Stimulated activated CD8-positive, alpha-beta memory T cell treated with anti-CD3 and anti-CD28 coated beads, Interleukin-12 subunit alpha, Interleukin-12 subunit beta, amount 100 ng/mL, for 24 hours (primary cell): Measurements from ENCODE around the gene ZKSCAN4.

ENCODE experiments used
- DNase-seq: peaks from one replicate; pipeline ENCODE4 v3.0.0-alpha.2; 2020; ENCODE audit errors: extremely low read depth

ZKSCAN4 gene

GRCh38 chr6:28252009-28252975 lies at the start of gene ZKSCAN4:
TSS of gene ZKSCAN4 (minus strand) at chr6:28252269. CDS start at chr6:28251980, 289 bp downstream.
- DNase-seq: peak; percentile 54

GRCh38 chr6:28296520-28297060 lies 44.5 kb upstream of the ZKSCAN4 start:
- DNase-seq: no peak

- no peak for DNase-seq
Observed at GRCh38 chr6:28295326-28295725, 43.3 kb upstream of the ZKSCAN4 start.

- no peak for DNase-seq
Observed at GRCh38 chr6:28291573-28291972, 39.5 kb upstream of the ZKSCAN4 start.

DNA sequence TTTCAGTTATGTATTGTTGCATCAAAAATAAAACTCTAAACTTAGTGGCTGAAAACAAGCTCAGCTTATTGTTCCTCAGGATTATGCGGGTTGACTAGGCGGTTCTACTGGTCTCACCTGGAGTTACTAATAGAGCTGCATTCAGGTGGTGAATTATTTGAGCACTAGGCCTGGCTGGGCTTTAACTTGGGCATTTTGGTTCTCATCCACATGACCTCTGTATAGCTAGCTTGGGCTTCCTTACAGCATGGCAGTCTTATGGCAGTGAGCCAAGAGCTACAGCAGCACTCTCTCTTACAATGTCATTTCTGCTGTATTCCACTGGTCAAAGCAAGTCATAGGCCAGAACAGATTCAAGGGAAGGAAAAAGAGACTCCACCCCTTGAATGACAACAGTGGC lies 30.9 kb upstream of the ZKSCAN4 start:
- no peak for DNase-seq

DNA sequence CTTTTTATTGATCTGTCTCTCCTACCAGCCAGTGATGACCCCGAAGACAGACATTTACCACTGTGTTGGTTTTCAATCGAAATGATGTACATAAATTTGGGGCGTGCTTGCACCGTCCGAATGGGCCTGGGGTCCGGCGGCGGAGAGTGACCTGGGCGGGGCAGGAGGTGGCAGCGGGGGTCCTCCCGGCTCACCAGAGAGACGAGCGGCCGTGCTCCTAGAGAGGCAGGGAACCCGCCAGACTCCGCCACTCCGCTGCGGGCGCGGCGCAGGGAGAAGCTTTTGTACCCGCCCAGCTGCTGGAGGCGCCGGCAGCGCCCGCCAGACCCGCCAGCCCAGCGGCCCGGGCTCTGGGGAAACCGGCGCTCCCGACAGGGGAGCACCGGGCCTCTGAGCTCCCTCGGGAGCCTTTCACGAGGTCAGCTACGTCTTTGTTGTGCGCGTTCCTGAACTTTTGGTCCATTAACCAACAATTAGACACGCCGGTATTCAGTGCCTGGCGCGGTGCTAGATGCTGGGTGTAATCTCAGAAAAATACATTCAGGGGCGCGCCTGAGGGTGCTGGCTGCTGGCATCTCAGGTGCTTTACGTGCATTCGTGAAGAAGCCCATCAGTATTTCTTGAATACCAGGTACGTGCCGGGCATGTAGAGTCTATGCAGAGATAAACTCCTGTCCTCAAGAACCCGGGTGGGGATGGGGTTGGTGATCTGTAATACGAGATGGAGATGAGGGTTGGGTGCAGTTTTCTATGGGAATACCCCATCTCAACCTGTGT lies 29.4 kb upstream of the ZKSCAN4 start, which contains the start of gene PGBD1:
Gene PGBD1, plus strand, starts transcription at position 285 of the 777 bp plus-strand sequence. CDS start 2,242 bp downstream, outside the sequence.
- peak; percentile 28 for DNase-seq

DNA sequence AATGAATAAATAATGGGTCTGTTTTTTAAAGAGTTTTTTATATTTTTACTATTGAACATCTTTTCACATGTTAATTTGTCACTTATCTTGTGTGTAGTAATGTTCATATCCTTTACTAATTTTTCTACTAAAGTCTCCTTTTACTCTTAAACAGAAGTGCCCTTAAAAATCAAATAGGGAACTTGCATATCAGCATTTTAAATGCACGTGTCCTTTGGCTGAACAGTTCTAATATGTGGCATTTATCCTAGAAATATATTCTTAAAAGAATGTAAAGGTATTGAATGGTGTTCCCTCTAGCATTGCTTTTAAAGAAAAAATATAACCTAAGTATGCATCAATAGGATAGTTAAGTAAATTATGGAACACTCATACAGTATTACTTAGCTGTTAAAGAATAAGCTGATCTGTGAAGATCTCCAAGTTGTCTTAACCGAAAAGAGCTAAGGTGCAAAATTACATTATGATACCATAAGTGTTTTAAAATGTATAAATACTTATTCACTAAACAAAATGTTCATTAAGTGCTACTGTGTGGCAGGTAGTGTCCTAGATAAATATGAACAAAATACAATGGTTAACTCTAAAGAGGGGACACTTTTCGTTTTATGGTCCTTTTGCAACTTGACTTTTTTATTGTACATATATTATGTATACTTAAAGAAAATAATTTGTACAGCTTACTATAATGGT lies 28.7 kb upstream of the ZKSCAN4 start:
- DNase-seq: no peak

GRCh38 chr6:28277746-28278145 lies 25.7 kb upstream of the ZKSCAN4 start:
- no peak for DNase-seq

DNA sequence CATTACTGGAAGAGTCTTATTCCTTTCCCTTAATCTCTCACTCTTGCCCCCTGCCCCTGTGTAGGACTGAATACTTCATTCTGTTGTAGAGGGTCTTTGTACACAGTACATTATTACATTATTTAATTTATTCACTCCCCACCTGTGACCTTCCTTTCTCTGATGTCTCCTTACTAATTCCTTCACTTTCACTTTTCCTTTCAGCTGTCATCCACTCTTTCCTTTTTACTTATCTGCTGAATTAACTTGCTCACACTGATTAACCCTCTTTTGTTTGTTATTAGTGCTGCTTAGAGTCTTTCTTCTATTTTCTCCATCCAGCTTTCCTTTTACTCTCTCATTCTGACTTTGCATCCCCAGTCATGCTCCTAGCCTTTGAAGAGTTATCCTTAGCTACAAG lies 22.8 kb upstream of the ZKSCAN4 start:
- DNase-seq: no peak

GRCh38 chr6:28269492-28269891 lies 17.4 kb upstream of the ZKSCAN4 start:
- DNase-seq: no peak

DNA sequence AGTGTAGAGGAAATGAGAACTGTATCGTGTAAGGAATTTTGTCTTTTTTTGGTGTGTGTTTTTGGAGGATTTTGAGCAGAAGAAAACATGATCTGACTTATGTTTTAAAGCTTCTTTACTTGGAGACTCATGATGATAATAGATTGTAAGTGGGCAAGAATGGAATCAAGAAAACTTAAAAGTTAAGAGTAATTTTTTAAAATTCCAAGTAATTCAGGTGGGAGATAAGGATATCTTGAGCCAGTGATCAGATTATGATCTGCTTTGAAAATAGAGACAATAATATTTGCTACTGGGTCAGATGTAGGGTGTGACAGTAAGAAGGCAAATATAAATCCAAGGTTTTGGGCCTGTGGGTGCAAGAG lies 15.6 kb upstream of the ZKSCAN4 start:
- DNase-seq: no peak

DNA sequence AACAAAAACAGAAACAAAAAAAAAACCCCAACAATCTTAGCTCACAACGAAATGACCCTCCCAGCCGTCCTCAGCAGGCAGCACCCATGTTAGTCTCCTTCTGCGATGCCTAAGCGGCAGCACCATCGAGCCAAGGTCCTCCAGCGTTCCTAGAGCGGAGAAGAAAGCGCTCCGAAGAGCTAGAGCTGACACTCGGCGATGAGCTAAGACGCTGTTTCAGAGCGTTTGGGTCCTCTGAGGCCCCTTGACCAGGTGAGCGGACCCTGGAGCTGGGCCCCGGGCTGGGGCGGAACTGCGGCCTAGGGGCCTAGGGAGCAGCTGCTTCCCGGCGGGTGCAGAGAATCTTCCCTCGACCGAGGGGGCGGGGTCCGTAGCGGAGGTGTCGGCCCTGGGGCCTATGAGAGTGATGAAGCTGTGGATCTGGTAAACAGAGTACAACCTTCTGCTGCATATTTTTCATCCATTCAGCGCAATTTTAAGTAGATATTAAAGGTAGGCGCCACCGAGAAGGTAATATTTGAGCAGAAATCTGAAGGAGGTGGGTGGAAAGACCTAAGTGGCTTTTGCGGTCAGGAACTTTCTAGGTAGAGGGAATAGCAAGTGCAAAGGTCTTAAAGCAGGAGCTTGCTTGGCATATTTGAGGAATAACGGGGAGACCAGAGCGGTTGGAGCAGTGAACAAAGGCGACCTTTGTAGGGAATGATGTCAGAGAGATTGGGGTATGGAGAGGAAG lies 15.1 kb upstream of the ZKSCAN4 start, which contains the start of gene ZSCAN26:
Gene ZSCAN26, plus strand, starts transcription at position 182 of the 733 bp plus-strand sequence. CDS start 4,777 bp downstream, outside the sequence.
- peak; percentile 52 for DNase-seq

GRCh38 chr6:28266563-28266961 lies 14.5 kb upstream of the ZKSCAN4 start:
- DNase-seq: no peak

DNA sequence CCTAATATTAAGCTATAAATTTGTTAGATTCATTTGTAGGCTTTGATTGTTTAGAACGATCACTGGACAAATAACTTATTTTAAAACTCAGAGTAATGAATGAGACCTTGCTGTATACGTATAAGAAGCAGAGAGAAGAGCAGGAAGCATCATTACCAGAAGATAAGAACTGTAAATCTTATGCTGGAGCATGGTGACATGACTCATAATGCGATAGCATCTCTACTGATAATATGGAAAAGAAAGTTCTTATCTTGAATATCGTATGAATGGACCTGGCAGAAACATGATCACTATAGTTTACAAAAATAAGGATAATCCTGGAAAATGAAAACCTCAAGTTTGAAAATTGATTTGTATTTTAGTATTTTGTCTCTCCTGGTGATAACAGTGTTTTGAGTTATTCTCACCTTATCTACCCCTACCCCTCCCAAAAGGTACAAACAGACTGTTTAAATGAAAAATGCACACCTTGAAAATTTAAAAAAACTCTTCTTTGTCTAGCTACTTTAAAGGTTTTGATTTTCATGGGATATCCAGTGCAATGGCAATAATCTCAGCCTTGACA lies 12.8 kb upstream of the ZKSCAN4 start:
- DNase-seq: no peak

DNA sequence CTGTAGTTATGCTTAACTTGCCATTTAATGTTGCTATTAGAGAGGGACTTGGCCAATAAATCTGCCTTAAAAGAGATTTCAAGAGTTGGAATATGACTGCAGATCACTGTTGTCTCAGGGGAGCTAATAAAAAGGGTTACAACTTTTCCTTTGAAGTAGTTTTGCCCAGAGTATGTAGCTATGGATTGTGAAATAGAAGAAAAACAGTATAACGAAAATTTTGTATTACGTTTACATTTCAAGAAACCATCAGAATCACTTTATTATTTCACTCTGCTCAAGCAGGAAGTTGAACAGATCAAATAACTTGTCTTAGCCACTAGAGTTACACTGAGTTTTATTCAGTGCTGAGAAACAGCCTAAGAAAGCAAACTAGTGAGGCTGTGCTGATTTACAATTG lies 11.9 kb upstream of the ZKSCAN4 start:
- DNase-seq: no peak

DNA sequence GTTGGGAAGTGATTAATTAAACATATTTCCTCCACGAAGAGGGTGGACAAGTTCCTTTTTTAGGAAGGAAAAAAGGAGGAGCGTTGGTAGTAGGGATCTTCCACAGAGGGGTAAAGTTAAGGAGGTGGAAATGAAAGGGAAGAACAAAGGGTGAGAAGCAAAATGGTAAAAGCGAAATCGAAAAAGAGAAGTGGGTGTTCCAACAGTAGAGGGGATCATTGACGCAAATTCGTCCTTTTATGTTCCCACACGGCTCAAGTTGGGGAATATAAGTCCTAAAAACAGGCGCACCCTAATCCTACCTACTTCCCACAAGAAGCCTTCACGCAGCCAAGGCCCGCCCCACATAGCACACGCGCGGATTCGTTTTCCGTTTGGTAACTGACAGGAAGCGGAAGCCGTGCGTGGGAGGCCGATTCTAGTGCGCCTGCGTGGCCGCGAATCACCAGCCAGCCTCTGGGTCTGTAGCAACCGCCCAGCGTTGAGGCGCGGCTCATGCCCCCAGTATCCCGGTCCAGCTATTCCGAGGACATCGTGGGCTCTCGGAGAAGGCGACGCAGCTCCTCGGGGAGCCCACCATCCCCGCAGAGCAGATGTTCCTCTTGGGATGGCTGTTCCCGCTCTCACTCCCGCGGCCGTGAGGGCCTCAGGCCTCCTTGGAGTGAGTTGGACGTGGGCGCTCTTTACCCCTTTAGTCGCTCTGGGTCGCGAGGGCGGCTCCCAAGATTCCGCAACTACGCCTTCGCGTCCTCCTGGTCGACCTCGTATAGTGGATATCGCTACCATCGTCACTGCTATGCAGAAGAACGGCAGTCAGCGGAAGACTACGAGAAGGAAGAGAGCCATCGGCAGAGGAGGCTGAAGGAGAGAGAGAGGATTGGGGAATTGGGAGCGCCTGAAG lies 7.1 kb upstream of the ZKSCAN4 start, which contains the start of gene NKAPL:
Gene NKAPL, plus strand, starts transcription at position 421 of the 901 bp plus-strand sequence. Its CDS starts 75 bp downstream, at position 496.
- no peak for DNase-seq

- DNase-seq: no peak
Observed at GRCh38 chr6:28257042-28257441, 5.0 kb upstream of the ZKSCAN4 start.

DNA sequence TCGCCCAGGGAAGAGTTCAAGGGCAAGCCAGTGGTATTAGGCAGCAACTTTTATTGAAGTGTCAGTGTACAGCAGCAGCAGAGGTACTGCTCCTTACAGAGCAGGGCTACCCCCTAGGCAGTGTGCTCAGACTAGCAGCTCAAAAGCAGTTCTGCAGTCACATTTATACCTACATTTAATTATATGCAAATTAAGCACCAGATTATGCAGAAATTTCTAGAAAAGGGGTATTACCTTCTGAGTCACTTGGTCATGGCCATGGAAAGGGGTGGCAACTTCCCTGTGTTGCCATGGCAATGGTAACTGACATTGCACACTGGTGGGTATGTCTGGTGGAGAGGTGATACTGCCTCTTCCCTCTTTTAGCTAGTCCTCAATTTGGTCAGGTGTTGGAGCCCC lies 2.1 kb upstream of the ZKSCAN4 start:
- no peak for DNase-seq

DNA sequence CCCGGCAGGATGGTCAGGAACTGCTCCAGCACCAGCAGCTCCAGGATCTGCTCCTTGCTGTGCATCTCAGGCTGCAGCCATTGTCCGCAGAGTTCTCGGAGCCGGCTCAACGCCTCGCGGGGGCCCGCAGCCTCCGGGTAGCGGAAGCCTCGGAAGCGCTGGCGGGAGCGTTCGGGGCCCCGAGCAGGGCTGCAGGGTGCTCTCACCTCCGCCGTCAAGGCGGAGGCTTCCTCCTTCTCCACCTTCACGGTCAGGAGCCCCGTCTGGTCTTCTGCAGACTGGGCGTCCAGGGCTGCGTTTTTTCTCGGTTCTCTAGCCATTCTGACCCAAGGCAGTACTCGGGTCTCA lies 434 bp downstream of the ZKSCAN4 start:
- DNase-seq: no peak
